Measurements from ENCODE around the gene RAX2. TPM values are rescaled to one million over a fixed set of nuclear protein-coding genes. Genes with fewer than 3 reads are reported as not detected.

RAX2 gene
- total and polyA plus RNA-seq, 10 of the 15 experiments (the other 5 are each of a cell fraction or from before 2014, with no cell fraction given): not detected

GRCh38 chr19:3778104-3778867 lies 6.3 kb upstream of the RAX2 start:
- no peak overlapping the region for H2AFZ ChIP-seq (ENCODE audit: control insufficient read depth, low read depth, low read length)
- RAD21 ChIA-PET (ENCODE audit: unreplicated experiment): no interaction called here
- WGBS (ENCODE audit: insufficient coverage, insufficient replicate concordance, low lambda C conversion rate, missing lambda C conversion rate): 72% methylated on average over 35 of the region's 37 CpGs
- no peak overlapping the region for H3K4me2 ChIP-seq (ENCODE audit: control insufficient read depth, insufficient read depth)
- H4K20me1 ChIP-seq (ENCODE audit: control insufficient read depth, insufficient read depth): no peaks in the 10 kb centered on the region
- SMC1A ChIA-PET (ENCODE audit: uncharacterized antibody, unreplicated experiment): no interaction called here
- CTCF ChIA-PET: no interaction called here
- no peak overlapping the region for H3K4me3 ChIP-seq
- no peaks in the 10 kb centered on the region for H3K27me3 ChIP-seq (replicated peaks in 1 of 2; ENCODE audit: control insufficient read depth in 2 of 2, insufficient read depth in 2 of 2, low read length in 1 of 2)
- ATAC-seq (no peak), FAIRE-seq (no peak), DNase-seq (ENCODE audit: low read depth, low spot score) (no peak)
- BruUV-seq (replicated peaks): no TSS peak
- intact Hi-C loops (cut with micrococcal nuclease; ENCODE audit: unreplicated experiment) (no loop called here), in situ Hi-C loops (cut with MboI) (no loop called here)
- no peaks in the 10 kb centered on the region; the same call in 2 of the 3 replicates for H3K9me3 ChIP-seq (replicated peaks; ENCODE audit: control insufficient read depth, insufficient read depth, low read length)
- no peaks in the 10 kb centered on the region for H3K4me1 ChIP-seq (ENCODE audit: control insufficient read depth, insufficient read depth, low read length)
- H3K27ac ChIP-seq (ENCODE audit: control insufficient read depth, insufficient read depth): no peak overlapping the region
- TF ChIP-seq MYB (IDR thresholded peaks at IDR 0.05; ENCODE audit: borderline replicate concordance, low read depth, low read length) (no peak), ZNF207 (IDR thresholded peaks at IDR 0.05; ENCODE audit: borderline replicate concordance) (no peak), MXI1 (IDR thresholded peaks at IDR 0.05; ENCODE audit: low read depth, low read length) (no peak), BACH1 (IDR thresholded peaks at IDR 0.05; ENCODE audit: borderline replicate concordance) (no peak), NFYB (IDR thresholded peaks at IDR 0.05; ENCODE audit: insufficient read depth, low read depth, low read length) (no peak), RFX5 (IDR thresholded peaks at IDR 0.05; ENCODE audit: low read depth, low read length) (no peak), RCOR1 (conservative IDR thresholded peaks at IDR 0.05; ENCODE audit: low read depth, low read length) (no peak), RBBP5 (conservative IDR thresholded peaks at IDR 0.05) (no peak), CHD4 (IDR thresholded peaks at IDR 0.05) (no peak), IRF5 (IDR thresholded peaks at IDR 0.05; ENCODE audit: borderline replicate concordance) (no peak), POU2F2 (IDR thresholded peaks at IDR 0.05; ENCODE audit: borderline replicate concordance, low read depth, low read length) (no peak), LARP7 (IDR thresholded peaks at IDR 0.05) (no peak), TCF3 (IDR thresholded peaks at IDR 0.05; ENCODE audit: borderline replicate concordance, insufficient read depth, low read depth, low read length) (no peak), STAT1 (conservative IDR thresholded peaks at IDR 0.05) (no peak), NR2F1 (conservative IDR thresholded peaks at IDR 0.05) (no peak)
- TF ChIP-seq, protein P1, sequence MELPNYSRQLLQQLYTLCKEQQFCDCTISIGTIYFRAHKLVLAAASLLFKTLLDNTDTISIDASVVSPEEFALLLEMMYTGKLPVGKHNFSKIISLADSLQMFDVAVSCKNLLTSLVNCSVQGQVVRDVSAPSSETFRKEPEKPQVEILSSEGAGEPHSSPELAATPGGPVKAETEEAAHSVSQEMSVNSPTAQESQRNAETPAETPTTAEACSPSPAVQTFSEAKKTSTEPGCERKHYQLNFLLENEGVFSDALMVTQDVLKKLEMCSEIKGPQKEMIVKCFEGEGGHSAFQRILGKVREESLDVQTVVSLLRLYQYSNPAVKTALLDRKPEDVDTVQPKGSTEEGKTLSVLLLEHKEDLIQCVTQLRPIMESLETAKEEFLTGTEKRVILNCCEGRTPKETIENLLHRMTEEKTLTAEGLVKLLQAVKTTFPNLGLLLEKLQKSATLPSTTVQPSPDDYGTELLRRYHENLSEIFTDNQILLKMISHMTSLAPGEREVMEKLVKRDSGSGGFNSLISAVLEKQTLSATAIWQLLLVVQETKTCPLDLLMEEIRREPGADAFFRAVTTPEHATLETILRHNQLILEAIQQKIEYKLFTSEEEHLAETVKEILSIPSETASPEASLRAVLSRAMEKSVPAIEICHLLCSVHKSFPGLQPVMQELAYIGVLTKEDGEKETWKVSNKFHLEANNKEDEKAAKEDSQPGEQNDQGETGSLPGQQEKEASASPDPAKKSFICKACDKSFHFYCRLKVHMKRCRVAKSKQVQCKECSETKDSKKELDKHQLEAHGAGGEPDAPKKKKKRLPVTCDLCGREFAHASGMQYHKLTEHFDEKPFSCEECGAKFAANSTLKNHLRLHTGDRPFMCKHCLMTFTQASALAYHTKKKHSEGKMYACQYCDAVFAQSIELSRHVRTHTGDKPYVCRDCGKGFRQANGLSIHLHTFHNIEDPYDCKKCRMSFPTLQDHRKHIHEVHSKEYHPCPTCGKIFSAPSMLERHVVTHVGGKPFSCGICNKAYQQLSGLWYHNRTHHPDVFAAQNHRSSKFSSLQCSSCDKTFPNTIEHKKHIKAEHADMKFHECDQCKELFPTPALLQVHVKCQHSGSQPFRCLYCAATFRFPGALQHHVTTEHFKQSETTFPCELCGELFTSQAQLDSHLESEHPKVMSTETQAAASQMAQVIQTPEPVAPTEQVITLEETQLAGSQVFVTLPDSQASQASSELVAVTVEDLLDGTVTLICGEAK (IDR thresholded peaks at IDR 0.05; ENCODE audit: borderline replicate concordance): no peak
- H3K79me2 ChIP-seq (ENCODE audit: control insufficient read depth, insufficient read depth, low read length): no peaks in the 10 kb centered on the region
- H3K9ac ChIP-seq (ENCODE audit: control insufficient read depth, insufficient read depth, low read length): no peak overlapping the region
- H3K36me3 ChIP-seq (ENCODE audit: control insufficient read depth in 2 of 2, insufficient read depth in 2 of 2, low read length in 1 of 2): no peaks in the 10 kb centered on the region
- POLR2A ChIA-PET: no interaction called here
